Measurements from ENCODE around the gene HORMAD1. TPM values are rescaled to one million over a fixed set of nuclear protein-coding genes. Genes with fewer than 3 reads are reported as not detected.
"Not testable (repeated sequence)": the region's sequence is repeated elsewhere in the genome, so short reads cannot be mapped to it uniquely, and the experiment has no call there.

Gene HORMAD1
- polyA plus RNA-seq, 12 donors: 0.27 TPM; not detected in 11

GRCh38 chr1:150696995-150697927 lies 23.4 kb downstream of the HORMAD1 start, which contains the start of gene GOLPH3L:
GOLPH3L (minus strand) TSS chr1:150697154; CDS start chr1:150694838, 2,316 bp downstream.
- peak; percentile 96 for DNase-seq

DNA sequence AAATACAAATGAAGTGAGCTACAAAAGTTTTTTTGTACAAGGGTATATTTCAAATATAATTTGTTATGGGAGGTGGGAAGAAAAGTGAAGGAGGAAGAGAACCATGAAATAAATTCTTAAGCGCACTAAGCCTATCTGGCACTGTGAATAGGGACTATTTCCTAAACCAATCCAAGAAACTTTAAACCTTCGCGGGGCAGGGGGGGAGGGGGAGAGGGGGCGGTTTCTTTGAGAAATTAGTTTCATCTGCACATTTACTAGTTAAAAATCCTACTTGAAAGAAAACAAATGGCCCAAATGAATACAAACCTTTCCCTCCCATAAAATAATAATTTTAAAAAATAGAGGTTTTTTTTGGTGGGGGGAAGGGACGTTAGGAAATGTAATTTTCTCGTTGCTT lies 24.1 kb downstream of the HORMAD1 start:
- no peak for DNase-seq

DNA sequence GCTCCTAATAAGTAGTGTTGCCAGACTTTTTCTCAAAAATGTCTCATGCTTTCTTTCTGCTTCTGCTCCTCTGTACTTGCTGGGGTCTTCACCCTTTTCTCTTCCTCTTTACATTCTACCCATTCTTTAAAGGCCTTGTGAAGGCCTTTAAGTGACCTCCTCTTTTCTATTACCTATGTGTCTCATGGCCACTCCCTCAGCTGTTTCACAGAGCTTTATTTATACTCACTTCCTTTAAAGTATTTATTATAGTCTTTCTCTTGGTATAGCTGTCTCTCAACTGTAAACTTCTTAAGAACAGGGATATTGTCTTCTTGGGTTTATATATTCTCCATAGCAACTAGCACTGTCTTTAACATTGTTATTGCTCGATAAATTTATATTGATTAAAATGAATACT lies 24.5 kb downstream of the HORMAD1 start:
- DNase-seq: no peak

- no peak for DNase-seq
Measured at GRCh38 chr1:150695561-150695960, 25.1 kb downstream of the HORMAD1 start.

GRCh38 chr1:150692720-150693119 lies 28.0 kb downstream of the HORMAD1 start:
- DNase-seq: no peak

DNA sequence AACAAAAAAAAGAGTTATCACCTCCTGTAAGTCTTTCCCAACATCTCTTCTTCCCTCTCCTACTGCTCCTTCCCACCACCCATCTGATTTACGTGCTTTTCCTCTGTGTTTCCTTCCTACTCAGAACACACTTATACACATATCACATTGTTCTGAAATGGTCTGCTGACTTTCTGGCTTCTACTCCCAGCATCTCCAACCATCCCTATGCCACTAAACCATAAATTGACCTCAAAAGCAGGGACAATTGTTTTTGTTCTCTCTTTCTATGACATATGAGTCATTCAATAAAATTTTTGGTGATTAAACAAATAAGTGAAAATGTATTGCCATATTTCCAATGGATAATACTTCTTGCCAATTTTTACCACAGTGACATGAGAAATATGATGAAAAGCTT lies 31.9 kb downstream of the HORMAD1 start:
- no peak for DNase-seq

- no peak for DNase-seq
Measured at GRCh38 chr1:150686275-150686674, 34.4 kb downstream of the HORMAD1 start.

DNA sequence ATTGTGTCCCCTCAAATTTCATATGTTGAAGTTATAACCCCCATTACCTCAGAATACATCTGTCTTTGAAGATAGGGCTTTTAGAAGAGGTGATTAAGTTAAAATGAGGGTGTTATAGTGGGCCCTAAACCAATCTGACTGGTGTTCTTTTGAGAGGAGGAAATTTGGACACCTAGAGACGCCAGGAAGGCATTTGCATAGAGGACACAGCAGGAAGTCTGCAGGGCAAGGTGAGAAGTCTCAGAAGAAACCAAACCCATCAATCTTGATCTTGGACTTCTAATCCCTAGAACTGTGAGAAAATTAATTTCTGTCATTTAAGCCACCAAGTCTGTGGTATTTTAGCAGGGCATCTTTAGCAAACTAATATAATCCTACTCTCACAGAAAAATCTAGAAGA lies 36.8 kb downstream of the HORMAD1 start:
- no peak for DNase-seq

DNA sequence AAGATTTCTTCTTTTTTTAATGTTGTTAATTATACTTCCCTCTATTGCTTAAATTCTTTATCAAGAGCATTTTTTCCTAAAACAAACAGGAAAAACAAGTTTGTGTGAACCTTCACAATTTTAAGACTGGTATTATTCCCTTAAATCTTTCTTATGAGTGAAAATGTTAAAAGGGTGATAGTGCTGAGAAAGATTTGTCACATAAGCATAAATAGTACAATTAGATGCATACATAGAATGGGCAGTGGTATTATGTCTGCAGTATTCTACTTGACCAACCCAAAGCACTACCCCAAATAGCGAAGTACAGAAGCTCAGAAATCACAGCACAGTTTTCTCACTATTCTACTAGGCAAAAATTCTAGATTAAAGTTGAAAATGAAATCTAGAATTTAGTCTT lies 41.7 kb downstream of the HORMAD1 start:
- no peak for DNase-seq

- no peak for DNase-seq
Measured at GRCh38 chr1:150674881-150675280, 45.8 kb downstream of the HORMAD1 start.

DNA sequence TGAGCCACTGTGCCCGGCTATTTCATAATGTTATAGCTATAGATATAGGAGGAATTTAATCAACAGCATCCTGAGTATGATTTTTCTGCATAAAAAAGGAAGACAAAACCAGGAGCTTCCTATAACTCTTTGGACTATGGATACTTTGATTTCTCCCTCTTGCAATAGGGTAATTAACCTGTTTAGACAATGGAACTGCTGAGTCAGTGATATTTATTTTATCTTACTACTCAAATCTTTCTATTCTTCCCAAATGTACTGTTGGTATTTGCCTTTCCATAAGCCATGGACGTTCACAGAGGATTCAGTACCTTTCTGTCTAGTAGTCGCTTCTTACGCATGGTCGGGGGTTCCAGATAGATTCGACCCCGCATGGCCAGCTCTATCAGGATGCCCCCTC lies 57.4 kb downstream of the HORMAD1 start:
- DNase-seq: no peak

DNA sequence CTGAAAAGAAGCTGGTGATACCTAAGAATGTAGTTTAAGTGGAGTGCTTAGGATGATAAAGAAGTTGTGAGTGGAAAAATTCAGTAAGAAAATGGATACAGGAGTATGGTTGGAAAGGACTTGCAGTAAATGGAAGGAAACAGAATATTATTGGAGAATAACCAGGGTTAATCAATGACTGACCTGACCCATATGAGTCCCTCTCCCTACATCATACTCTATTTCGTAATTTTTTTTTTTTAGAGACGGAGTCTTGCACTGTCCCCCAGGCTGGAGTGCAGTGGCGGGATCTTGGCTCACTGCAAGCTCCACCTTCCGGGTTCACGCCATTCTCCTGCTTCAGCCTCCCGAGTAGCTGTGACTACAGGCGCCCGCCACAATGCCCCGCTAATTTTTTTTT lies 57.9 kb downstream of the HORMAD1 start:
- DNase-seq: no peak

DNA sequence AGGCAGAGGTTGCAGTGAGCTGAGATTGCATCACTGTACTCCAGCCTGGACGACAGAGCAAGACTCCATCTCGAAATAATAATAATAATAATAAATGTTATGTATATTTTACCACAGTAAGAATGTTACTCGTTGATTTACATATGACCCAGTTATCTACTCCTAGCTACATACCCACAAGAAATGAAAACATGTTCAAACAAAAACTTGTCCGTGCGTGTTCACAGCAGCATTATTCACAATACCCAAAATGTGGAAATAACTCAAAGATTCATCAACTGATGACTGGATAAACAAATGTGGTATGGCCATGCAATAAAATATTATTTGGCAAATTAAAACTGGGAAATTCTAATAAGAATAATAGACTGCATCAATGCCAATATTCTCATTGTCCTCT lies 59.5 kb downstream of the HORMAD1 start:
- DNase-seq: no peak

GRCh38 chr1:150660584-150660983 lies 60.1 kb downstream of the HORMAD1 start:
- DNase-seq: no peak

GRCh38 chr1:150657064-150657463 lies 63.6 kb downstream of the HORMAD1 start:
- DNase-seq: not testable (repeated sequence)

- not testable (repeated sequence) for DNase-seq
Measured at GRCh38 chr1:150654635-150655034, 66.1 kb downstream of the HORMAD1 start.

DNA sequence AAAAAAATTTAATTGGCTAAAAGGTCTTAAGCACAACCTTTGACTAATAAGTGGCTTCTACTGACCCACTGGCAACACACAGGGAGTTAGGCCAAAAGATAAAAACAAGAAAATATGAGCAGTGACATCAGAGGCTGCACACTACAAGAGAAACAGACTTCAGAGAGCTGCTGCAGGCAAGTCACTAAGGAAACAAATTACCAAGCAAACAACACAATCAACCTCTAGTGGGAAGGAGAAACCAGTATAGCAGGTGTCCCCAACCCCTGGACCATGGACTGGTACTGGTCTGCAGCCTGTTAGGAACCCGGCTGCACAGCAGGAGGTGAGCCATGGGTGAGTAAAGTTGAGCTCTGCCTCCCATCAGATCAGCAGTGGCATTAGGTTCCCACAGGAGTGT lies 70.5 kb downstream of the HORMAD1 start:
- DNase-seq: no peak

DNA sequence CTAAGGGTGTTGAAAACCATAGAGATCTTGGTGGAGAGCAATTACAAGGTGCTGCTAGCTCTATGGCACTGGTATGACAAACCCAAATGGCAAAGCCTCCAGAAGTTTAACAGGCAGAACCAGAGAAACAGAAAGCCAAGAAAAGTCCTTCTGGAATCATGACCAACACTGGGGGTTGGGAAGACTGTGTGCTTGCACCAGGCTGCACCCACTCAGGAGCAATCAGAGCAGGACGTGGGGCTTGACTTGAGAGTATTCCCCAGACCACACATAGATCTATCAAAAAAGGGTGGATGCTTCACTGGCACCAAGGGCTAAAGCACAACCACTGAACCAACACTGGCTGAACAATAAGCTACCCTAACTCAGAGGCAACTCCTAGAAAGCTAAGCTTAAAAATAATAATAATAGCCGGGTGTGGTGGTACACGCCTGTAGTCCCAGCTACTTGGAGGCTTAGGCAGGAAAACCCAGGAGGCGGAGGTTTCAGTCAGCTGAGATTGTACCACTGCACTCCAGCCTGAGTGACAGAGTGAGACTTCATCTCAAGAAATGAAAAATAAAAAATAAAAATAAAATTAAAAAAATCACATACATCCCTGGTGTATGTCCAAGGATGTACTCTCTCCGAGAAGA lies 71.1 kb downstream of the HORMAD1 start:
- DNase-seq: no peak

Other genes starting within 250 kb of the HORMAD1 start
- gene TARS2, start 233.5 kb downstream of the HORMAD1 start, polyA plus RNA-seq (ENCODE audit: insufficient read length in 12 of 12): 10 to 100 TPM in 11 of 12 donors, not detected in 1; 13.1 to 25.8 (median 20.4) TPM
- 10 to 100 TPM in 2 of 12 donors, 1 to 10 TPM in 9, not detected in 1; 2.9 to 26.5 (median 4.4) TPM for gene ECM1, start 212.8 kb downstream of the HORMAD1 start, polyA plus RNA-seq (ENCODE audit: insufficient read length in 12 of 12)
- gene FALEC, start 205.1 kb downstream of the HORMAD1 start, polyA plus RNA-seq (ENCODE audit: insufficient read length in 12 of 12): 1 to 10 TPM in 5 of 12 donors, under 1 TPM in 4, not detected in 3; 0.40 to 2.0 (median 1.2) TPM
- gene ADAMTSL4, start 171.5 kb downstream of the HORMAD1 start, polyA plus RNA-seq (ENCODE audit: insufficient read length in 12 of 12): 10 to 100 TPM in 11 of 12 donors, not detected in 1; 37.5 to 77.9 (median 49.0) TPM
- 100 to 1,000 TPM in 11 of 12 donors, not detected in 1; 125 to 262 (median 159) TPM for gene MCL1, start 141.3 kb downstream of the HORMAD1 start, polyA plus RNA-seq (ENCODE audit: insufficient read length in 12 of 12)
- gene ENSA, start 91.3 kb downstream of the HORMAD1 start, polyA plus RNA-seq (ENCODE audit: insufficient read length in 12 of 12): 100 to 1,000 TPM in 11 of 12 donors, not detected in 1; 102 to 177 (median 118) TPM
- 10 to 100 TPM in 11 of 12 donors, not detected in 1; 15.0 to 27.1 (median 19.7) TPM for gene GOLPH3L, start 23.7 kb downstream of the HORMAD1 start, polyA plus RNA-seq (ENCODE audit: insufficient read length in 12 of 12)
- 10 to 100 TPM in 10 of 12 donors, 1 to 10 TPM in 1, not detected in 1; 9.7 to 26.8 (median 14.5) TPM for gene CTSS, start 44.9 kb upstream of the HORMAD1 start, polyA plus RNA-seq (ENCODE audit: insufficient read length in 12 of 12)
- gene CTSK, start 87.4 kb upstream of the HORMAD1 start, polyA plus RNA-seq (ENCODE audit: insufficient read length in 12 of 12): 100 to 1,000 TPM in 2 of 12 donors, 10 to 100 TPM in 9, not detected in 1; 52.9 to 166 (median 61.1) TPM
- 10 to 100 TPM in 11 of 12 donors, not detected in 1; 27.6 to 59.4 (median 38.0) TPM for gene ARNT, start 155.7 kb upstream of the HORMAD1 start, polyA plus RNA-seq (ENCODE audit: insufficient read length in 12 of 12)
- not detected for gene CTXND2, start 166.2 kb upstream of the HORMAD1 start, polyA plus RNA-seq (ENCODE audit: insufficient read length in 12 of 12)
- 10 to 100 TPM in 11 of 12 donors, not detected in 1; 29.8 to 72.2 (median 39.1) TPM for gene SETDB1, start 205.5 kb upstream of the HORMAD1 start, polyA plus RNA-seq (ENCODE audit: insufficient read length in 12 of 12)

All from muscle of arm (tissue), 12 donors.